Daoy (cell line): Measurements from ENCODE around the gene DLST. TPM values are rescaled to one million over a fixed set of nuclear protein-coding genes. Genes with fewer than 3 reads are reported as not detected.

Experiments
- DNase-seq: peaks from one replicate; pipeline ENCODE4 v3.0.0-alpha.2; 2015; ENCODE audit warnings: low read depth
- total RNA-seq: library from RNA; depleted of rRNA; stranded (reverse); fragments of >200 nt; shearing (Covaris generic); gene quantifications from 2 replicates; pipeline ENCODE4 v1.2.3, GENCODE V29; 2014

The DLST gene
- total RNA-seq, 1 experiment from 2014 or later = 43.2 TPM

- no peak for DNase-seq
These were observed 14.7 kb downstream of the DLST start for GRCh38 chr14:74896400-74896799.

DNA sequence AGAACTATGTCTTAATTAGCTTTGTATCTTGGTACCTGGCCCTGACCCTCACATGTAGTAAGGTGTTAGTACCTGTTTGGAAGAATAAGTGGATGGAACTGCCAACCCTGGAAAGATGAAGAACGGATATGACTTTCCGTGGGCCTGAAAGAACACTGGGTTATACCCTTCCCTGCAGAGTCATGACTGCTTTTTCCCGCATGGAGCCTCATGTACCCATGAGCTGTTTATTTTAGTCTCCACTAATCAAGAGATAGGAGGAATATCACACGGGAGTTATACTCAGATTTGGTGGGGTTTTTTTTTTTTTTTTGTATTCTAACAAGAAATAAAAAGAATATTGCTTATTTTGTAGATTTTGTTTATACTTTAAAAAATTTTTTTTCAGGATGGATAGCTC, 15.9 kb downstream of the DLST start:
- no peak for DNase-seq

DNA sequence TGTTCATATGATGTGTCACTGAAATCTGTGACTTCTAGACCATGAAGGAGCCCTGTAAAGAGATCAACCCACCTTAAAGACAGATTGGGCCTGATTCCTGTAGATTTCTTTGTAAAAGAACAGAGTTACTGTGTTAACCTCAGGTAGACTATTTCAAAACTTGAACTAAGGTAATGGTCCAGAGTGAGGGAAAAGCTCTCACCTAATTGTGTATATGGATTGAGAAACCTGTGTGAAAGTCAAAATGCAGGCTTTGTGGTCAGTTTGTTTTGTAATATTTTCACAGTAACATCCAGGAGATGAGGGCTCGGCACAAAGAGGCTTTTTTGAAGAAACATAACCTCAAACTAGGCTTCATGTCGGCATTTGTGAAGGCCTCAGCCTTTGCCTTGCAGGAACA, 16.4 kb downstream of the DLST start:
- no peak for DNase-seq

DNA sequence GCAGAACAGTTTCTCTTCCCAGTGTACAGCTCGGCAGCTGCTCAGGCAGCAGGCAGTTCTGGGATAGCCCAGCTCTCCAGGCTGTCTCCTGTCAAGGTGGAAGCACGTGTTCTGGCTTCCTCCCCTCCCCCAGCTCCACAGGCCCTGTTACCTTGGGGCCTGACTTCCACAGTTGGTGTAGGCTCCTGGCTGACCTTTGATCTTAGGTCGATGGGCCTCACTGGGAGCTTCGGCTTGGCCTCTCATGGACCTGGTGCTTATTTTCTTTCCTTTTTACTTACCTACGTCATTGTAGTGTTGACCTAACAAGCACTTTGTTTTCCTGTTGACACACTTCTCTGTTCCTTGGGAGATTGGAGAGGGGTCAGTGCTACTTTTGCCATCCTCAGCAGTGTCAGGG, 17.0 kb downstream of the DLST start:
- no peak for DNase-seq

DNA sequence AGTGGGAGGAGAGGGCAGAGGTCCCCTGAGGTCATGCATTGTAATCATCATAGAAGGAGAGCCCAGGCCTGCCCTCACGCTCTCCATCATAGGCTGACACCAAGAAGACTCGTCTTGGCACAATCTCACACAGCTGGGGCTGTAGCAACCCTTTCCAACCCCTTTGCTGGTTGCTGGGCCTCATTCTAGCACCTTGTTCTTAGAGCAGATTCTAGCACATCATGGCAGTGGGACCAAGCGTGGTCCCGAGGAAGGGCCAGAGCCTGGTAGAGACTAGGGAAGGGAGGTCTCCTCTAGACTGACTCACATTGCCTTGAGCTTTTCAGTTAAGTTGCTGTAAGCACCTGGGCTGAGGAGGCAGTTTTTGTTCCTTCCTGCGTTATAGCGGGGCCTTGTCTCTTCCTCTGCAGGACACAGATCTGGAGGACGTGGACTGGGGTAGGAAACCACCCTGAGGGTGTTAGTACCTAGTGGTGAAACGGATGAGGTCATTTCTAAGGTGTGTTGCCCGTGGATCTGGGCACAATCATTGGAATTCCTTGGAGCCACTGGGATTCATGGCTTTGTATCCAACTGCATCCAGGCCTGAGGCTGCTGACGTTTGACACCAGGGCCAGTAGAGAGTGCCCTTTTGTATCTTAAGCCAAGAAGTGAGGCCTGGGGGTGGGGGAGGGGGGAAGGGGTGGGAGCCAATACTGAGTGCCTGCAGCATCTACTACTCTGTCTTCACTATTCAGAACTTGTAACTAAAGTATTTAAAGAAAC, 21.4 kb downstream of the DLST start:
- no peak for DNase-seq

- no peak for DNase-seq
These were observed 23.2 kb downstream of the DLST start for GRCh38 chr14:74904635-74905503.

GRCh38 chr14:74905595-74906142, 24.0 kb downstream of the DLST start:
- peak; percentile 68 for DNase-seq

DNA sequence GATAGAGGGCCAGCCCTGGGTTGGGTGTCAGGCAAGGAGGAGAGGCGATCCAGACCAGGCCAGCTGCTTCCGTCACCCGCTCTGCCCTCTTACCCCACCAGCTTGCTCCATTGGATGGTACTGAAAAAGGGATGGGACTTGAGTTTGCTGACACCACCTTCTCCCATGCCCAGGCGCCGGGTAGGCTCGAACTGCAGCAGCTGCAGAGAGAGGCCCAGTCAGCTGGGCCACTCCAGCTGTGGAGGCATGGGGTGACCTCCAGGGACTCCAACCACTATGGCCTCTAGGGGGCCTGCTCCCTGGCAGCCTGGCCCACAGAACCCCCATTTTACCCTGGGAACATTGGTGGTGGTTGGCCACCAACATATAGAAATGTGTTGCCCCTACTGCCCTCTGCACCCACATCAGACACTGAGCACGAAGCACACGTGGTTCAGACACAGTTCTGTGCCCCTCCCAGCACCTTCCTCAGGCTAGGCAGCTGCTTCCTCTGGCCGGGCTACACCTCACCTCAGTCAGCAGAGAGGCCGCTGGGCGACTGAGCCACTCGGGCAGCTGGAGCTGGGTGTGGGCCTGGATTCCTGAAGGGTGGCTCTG, 25.3 kb downstream of the DLST start:
- DNase-seq = no peak

DNA sequence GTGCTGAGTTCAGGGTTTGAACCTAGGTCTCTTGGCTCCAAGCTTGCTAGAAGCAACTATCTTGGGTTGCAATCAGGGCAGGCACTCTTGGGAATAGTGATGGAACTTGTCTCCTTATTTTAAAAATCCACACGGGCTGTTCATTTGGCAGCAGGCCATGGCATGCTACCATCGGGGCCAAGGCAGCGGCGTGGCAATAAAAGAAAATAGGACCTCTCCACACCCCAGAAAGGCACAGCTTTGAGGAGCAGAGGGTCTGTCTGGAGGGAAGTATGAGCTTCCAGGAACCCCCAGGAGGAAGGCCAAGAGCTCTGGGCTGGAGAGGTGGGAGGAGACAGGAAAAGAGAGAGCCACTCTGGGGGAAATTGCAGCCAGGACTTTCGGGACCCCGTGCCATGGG, 26.0 kb downstream of the DLST start:
- DNase-seq = no peak

GRCh38 chr14:74908861-74909341, 27.2 kb downstream of the DLST start:
- DNase-seq = no peak

DNA sequence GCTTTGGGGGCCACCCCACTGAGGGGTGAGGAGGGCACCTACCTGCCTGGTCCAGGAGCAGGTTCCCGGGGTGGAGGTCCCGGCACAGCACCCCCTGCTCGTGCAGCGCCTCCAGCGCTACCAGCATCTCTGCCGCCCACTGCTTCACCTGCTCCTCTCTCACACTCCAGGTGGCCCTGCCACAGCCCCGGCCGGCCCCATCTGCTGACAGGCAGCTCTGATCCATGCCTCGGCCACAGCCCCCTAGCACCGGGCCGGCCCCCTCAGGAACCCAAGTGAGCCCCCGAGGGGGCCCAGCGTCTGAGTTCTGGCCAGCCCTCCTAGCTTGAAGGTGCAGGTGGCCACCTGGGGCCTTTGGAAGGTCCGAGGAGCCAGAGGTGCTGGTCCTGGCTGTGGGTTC, 27.8 kb downstream of the DLST start:
- no peak for DNase-seq

DNA sequence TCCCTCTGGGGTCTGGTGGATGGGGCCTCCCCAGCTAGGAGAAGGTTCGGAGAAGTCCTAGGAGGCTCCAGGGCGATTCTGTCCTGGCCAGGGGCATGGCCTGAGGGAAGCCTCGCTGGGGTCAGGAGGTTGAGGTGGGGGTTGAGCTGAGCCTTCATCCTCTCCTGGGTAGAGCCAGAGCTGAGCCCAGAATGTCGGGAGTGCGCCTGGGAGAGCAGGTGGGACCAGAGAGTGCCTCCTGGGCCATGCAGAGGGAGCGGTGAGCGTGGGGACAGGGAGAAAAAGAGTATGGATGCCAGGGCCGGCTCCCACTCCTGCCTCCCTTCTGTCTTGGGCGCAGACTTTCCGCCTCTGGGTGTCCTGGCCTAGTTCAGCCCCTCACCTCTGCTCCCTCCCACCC, 28.2 kb downstream of the DLST start:
- DNase-seq = no peak

DNA sequence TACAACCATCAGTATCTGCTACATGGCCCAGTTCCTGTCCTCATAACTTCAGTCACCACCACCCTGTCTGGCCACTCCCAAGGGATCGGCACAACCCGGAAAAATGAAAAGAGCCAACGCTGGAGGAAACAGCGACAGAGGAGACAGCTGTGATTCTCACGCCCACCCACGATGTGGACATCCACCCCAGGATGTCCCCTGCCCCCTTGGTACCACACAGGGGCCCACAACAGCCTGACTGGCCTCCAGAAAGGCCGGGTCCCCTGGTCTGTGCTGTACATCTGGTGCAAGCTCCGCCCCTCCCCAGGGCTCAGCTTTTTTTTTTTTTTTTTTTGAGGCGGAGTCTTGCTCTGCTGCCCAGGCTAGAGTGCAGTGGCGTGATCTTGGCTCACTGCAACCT, 28.8 kb downstream of the DLST start:
- no peak for DNase-seq

- DNase-seq = no peak
These were observed 29.5 kb downstream of the DLST start for GRCh38 chr14:74911221-74911620.

DNA sequence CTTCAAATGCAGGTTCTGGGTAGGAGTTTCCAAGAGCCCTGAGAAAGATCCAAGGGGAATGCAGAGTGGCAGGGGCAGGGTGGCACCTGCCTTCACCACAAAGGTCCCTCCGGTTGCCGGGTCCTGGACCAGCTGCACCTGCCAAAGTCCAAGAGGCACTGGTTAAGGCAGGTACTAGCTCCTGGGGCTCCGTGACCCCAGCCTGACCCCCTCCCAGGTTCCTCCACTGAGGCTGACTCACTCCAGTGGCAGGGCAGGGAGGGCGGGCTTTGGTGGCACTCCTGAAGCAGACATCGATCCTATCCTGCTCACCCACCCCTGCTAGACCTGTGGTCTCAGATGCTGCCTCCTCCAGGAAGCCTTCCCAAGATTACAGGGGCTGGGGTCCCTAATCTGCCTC, 30.0 kb downstream of the DLST start:
- DNase-seq = no peak

- no peak for DNase-seq
These were observed 30.4 kb downstream of the DLST start for GRCh38 chr14:74912111-74912510.

GRCh38 chr14:74912801-74913200, 31.1 kb downstream of the DLST start:
- DNase-seq = no peak

DNA sequence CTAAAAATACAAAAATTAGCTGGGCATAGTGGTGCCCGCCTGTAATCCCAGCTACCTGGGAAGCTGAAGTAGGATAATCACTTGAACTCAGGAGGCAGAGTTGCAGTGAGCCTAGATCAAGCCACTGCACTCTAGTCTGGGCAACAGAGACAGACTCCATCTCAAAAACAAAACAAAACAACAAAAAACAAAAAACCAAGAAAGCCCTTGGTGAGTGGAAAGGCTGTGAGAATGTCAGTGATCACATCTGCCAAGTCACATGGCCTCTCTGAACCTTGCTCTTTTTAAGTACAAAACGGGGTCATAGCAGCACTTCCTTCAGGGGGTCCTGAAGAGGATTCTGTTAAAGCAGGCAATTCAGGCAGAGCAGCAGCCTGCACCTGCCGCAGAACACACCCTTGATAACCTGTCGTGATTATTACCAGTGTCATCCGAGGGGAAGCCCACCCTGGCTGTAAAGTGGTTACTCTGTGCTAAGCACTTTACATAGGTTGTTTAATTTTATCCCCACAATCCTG, 31.7 kb downstream of the DLST start:
- no peak for DNase-seq

- DNase-seq = peak; percentile 70
These were observed 32.4 kb downstream of the DLST start for GRCh38 chr14:74913986-74914573.

DNA sequence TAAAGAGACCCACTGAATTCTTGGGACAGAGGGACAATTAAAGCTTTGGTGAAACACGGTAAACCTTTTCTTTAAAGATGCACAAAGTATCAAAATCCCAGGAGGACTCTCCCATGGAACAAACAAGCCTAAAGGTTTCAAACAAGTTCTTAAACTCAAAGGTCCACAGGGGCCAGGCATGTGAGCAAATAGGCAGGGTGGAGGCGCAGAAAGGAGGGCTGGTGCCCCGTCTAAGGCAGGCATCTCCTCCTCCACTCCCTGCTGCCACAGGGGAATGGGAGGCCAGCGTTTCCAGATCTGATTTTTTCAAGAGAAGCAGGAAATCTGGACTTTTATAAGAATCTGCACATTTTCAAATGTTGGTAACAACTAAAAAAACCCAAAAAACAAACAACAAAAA, 33.7 kb downstream of the DLST start:
- DNase-seq = no peak

DNA sequence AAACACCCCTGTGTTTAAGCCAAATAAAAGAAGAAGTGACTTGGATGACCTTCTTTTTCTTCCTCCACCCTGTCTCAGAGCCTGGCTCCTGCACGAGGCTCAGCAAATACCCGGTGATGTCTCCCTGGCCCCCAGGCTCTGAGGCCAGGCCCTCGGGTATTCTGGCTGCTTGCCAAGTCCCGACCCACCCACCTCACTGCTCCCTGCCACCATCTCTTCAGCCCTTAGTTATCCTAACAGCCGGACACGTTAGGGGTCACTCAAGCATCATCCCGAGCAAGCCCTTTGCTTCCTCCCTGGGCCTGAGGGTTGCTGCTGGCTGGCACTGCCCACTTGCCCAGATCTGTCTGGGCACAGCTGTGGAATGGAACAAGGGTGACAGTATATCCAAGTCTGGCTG, 34.1 kb downstream of the DLST start:
- no peak for DNase-seq

GRCh38 chr14:74917178-74917543, 35.4 kb downstream of the DLST start:
- DNase-seq = no peak
